ENCODE data around the gene ZNF710.

DNA sequence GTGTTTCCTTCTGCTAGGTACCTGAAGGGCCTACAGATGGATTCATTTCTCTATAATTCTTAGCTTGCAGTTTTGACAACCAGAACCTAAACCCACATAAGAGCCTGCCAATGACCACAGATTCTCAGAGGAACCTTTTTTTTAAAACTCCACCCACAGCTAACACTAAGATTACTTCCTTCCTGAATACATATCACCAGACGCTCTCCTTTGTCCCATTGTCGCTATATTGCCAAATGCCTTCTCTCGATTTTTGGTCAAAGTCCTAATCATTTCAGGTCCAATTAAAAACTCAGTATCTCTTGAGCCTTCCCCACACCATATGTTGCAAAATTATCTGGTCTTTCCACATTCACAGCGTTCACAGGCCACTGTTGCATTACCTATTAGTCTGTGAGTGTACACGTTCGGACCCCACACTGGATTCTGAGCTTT is 12.4 kb downstream of the ZNF710 start:
- no peak for TF ChIP-seq CTCF (conservative IDR thresholded peaks at IDR 0.05; ENCODE audit: low read length)
- no peak for TF ChIP-seq EZH2phosphoT487 (IDR thresholded peaks at IDR 0.05; ENCODE audit: borderline replicate concordance)
